K562 (cell line): ENCODE data around the gene PPP6R1. TPM values are rescaled to one million over a fixed set of nuclear protein-coding genes. Genes with fewer than 3 reads are reported as not detected.

Experiments
- ATAC-seq: fragments of 200-7000 bp; cut with Tn5 transposase; 3 replicates; pipeline ENCODE4 v1.9.1; 2020; ENCODE audit warnings: moderate library complexity
- BruUV-seq: library from RNA; stranded (reverse); fragments of 400-500 nt; replicated peaks from 2 replicates; lab custom pipeline; 2021; lab: Mats Ljungman, UMichigan
- CTCF ChIA-PET: fragments of 300-600 bp; formaldehyde crosslinking; extraction: SDS; loops from one replicate; lab custom pipeline; 2021; ENCODE audit warnings: low intra/inter-chr PET ratio; lab: Yijun Ruan, JAX
- POLR2A ChIA-PET: fragments of 300-600, 350-650 bp; sonication (Branson Sonifier 250); formaldehyde crosslinking; extraction: SDS; loops from one replicate; lab custom pipeline; 2021; ENCODE audit warnings: antibody characterized with exemption, inconsistent platforms; lab: Yijun Ruan, JAX
- DNase-seq, 4 experiments: peaks; one replicate each; pipeline versions ENCODE4 v3.0.0 to v3.0.0-alpha.2; 2011 to 2018; ENCODE audit warnings: low spot score in 3 of 4, mixed read lengths in 3 of 4; ENCODE audit errors: extremely low read depth in 1 of 4
- FAIRE-seq: peaks from 2 replicates; lab custom pipeline; 2011; peaks lifted over from hg19 to GRCh38; lab: Jason Lieb, UNC
- H2AFZ ChIP-seq: 2 replicates; pipeline ENCODE4 v1.6.0; 2011; ENCODE audit warnings: low read depth, low read length, control low read depth, inconsistent platforms
- H3K27ac ChIP-seq: fragments of 200-600 bp; 3 replicates; pipeline ENCODE4 v1.8.0; 2011; ENCODE audit warnings: low read depth, mild to moderate bottlenecking, control low read depth, inconsistent platforms, low read length, moderate library complexity, mixed read lengths; ENCODE audit errors: extremely low read depth
- H3K27me3 ChIP-seq, 2 experiments: fragments of 300-600 bp in 1 of 2; 2 replicates in 1 of 2; 3 replicates in 1 of 2; pipeline versions ENCODE4 v1.6.0 to v1.8.0; 2011; ENCODE audit warnings: inconsistent platforms in 2 of 2, low read length in 2 of 2, mild to moderate bottlenecking in 1 of 2, mixed read lengths in 1 of 2, moderate library complexity in 1 of 2; ENCODE audit not compliant: control insufficient read depth in 2 of 2, insufficient read depth in 2 of 2
- H3K36me3 ChIP-seq: fragments of 300-600 bp; 3 replicates; pipeline ENCODE4 v1.8.0; 2011; ENCODE audit warnings: mild to moderate bottlenecking, low read length, inconsistent platforms; ENCODE audit not compliant: control insufficient read depth, insufficient read depth
- H3K4me1 ChIP-seq, 2 experiments: fragments of 200-600 bp in 1 of 2; replicated peaks in 1 of 2; 2 replicates in 1 of 2; 3 replicates in 1 of 2; pipeline versions ENCODE4 v1.5.1 to v1.8.0; 2011; ENCODE audit warnings: inconsistent platforms in 2 of 2, low read length in 2 of 2, mild to moderate bottlenecking in 1 of 2, mixed read lengths in 1 of 2, moderate library complexity in 1 of 2; ENCODE audit not compliant: control insufficient read depth in 2 of 2, insufficient read depth in 2 of 2
- H3K4me2 ChIP-seq: 2 replicates; pipeline ENCODE4 v1.6.1; 2011; ENCODE audit warnings: low read length, control low read depth, inconsistent platforms, mixed read lengths; ENCODE audit not compliant: insufficient read depth
- H3K4me3 ChIP-seq: fragments of 200-600 bp; sonication (generic), shearing (Covaris generic); 2 replicates; pipeline ENCODE4 v1.5.1; 2016; ENCODE audit warnings: control low read depth, inconsistent platforms
- H3K79me2 ChIP-seq: fragments of 200-600 bp; 3 replicates; pipeline ENCODE4 v1.8.0; 2011; ENCODE audit warnings: low read length, inconsistent platforms; ENCODE audit not compliant: control insufficient read depth, insufficient read depth
- H3K9ac ChIP-seq, 2 experiments: 2 replicates each; pipeline versions ENCODE4 v1.6.0 to v1.6.1; 2011; ENCODE audit warnings: low read depth in 2 of 2, low read length in 2 of 2, control low read depth in 1 of 2, inconsistent platforms in 1 of 2, mild to moderate bottlenecking in 1 of 2, mixed read lengths in 1 of 2; ENCODE audit not compliant: insufficient read depth in 1 of 2
- H3K9me1 ChIP-seq: one replicate; pipeline ENCODE4 v1.6.0; 2011; ENCODE audit warnings: inconsistent platforms, mild to moderate bottlenecking, low read length, moderate library complexity; ENCODE audit not compliant: control insufficient read depth, insufficient read depth
- H3K9me3 ChIP-seq: replicated peaks from 2 replicates; pipeline ENCODE4 v1.5.1; 2011; ENCODE audit warnings: low read depth, low read length, inconsistent platforms; ENCODE audit not compliant: control insufficient read depth, insufficient read depth
- H4K20me1 ChIP-seq: replicated peaks from 2 replicates; pipeline ENCODE4 v1.6.1; 2011; ENCODE audit warnings: low read length, inconsistent platforms, mixed read lengths; ENCODE audit not compliant: control insufficient read depth, insufficient read depth
- HDAC6 ChIP-seq: IDR thresholded peaks from 2 replicates; pipeline ENCODE4 v1.6.1; 2012; ENCODE audit warnings: low read depth, mild to moderate bottlenecking, control low read depth, inconsistent platforms, low read length, moderate library complexity
- L3MBTL2 ChIP-seq: fragments of 450-650 bp; IDR thresholded peaks from 2 replicates; pipeline ENCODE4 v1.6.1; 2016; ENCODE audit warnings: mild to moderate bottlenecking, moderate library complexity
- MED1 ChIP-seq: sonication (generic); formaldehyde crosslinking; IDR thresholded peaks from 2 replicates; pipeline ENCODE4 v1.8.1; 2023; ENCODE audit warnings: missing genetic modification reagents, borderline replicate concordance
- POLR2G ChIP-seq: fragments of 200-400 bp; formaldehyde crosslinking; IDR thresholded peaks from 2 replicates; pipeline ENCODE4 v1.6.1; 2017; ENCODE audit warnings: low read depth, mild to moderate bottlenecking, antibody characterized with exemption, low read length, moderate library complexity
- RBFOX2 ChIP-seq: fragments of 200-400 bp; formaldehyde crosslinking; IDR thresholded peaks from 2 replicates; pipeline ENCODE4 v1.6.1; 2017; ENCODE audit warnings: low read depth, mild to moderate bottlenecking, low read length, moderate library complexity
- SPI1 ChIP-seq: IDR thresholded peaks from 2 replicates; pipeline ENCODE4 v1.6.1; 2011; ENCODE audit warnings: low read depth, low read length, control low read depth, borderline replicate concordance
- ZNF24 ChIP-seq: fragments of 450-650 bp; IDR thresholded peaks from 2 replicates; pipeline ENCODE4 v1.6.1; 2016
- ZNF408 ChIP-seq: fragments of 250-450 bp; sonication (Bioruptor Pico); IDR thresholded peaks from 2 replicates; pipeline ENCODE4 v1.4.0; 2020; ENCODE audit warnings: low read depth, mild to moderate bottlenecking, moderate library complexity
- ZNF507 ChIP-seq: conservative IDR thresholded peaks from 2 replicates; pipeline ENCODE4 v1.6.1; 2017; ENCODE audit warnings: missing genetic modification characterization, missing compliant biosample characterization
- WGBS: fragments of 100-300 bp; shearing (Covaris generic); methylation state at CpG from one replicate; pipeline ENCODE4 v1.1.6; 2016; ENCODE audit warnings: low coverage, mixed read lengths; ENCODE audit not compliant: insufficient coverage; ENCODE audit errors: missing lambda C conversion rate; 5-methylcytosine and 5-hydroxymethylcytosine counted together
- in situ Hi-C: fragments of 300-500 bp; cut with MboI; formaldehyde crosslinking; loops from 4 replicates; pipeline ENCODE4 v1.15.0; 2018; ENCODE audit warnings: inconsistent platforms, mixed read lengths
- intact Hi-C: fragments of 100-400 bp; cut with micrococcal nuclease; formaldehyde crosslinking; loops from 2 replicates; pipeline ENCODE4 v1.14.2; 2022
- polyA plus RNA-seq, 8 experiments: library from polyadenylated mRNA; depleted of rRNA in 4 of 8; stranded (reverse) in 5 of 8; unstranded in 3 of 8; fragments of >200 nt; fragmentation: Nextera tagmentation in 2 of 8; fragmentation: Illumina TruSeq in 1 of 8; extraction: Ambion mirVana in 2 of 8; extraction: Trizol in 1 of 8; gene quantifications; 2 replicates each; pipeline versions ENCODE4 v1.2.1 to v1.2.3, GENCODE V29; 2011 to 2014; ENCODE audit warnings: inconsistent platforms in 1 of 8, missing spikeins in 1 of 8
- total RNA-seq, 7 experiments: library from RNA; depleted of rRNA in 6 of 7; stranded (reverse); fragments of >200 nt in 6 of 7; fragmentation: Illumina TruSeq in 2 of 7; extraction: Trizol in 2 of 7; gene quantifications; 2 replicates each; pipeline versions ENCODE4 v1.2.1 to v1.2.3, GENCODE V29; 2011 to 2021; ENCODE audit warnings: low replicate concordance in 1 of 7
- TF ChIP-seq, protein P1 (sequence below): sonication (generic); formaldehyde crosslinking; IDR thresholded peaks from 2 replicates; pipeline ENCODE4 v1.8.1; 2023; ENCODE audit warnings: mild to moderate bottlenecking, missing genetic modification reagents
- TF ChIP-seq, protein P2 (sequence below): fragments of 450-650 bp; formaldehyde crosslinking; IDR thresholded peaks from 2 replicates; pipeline ENCODE4 v1.4.0; 2020; ENCODE audit warnings: mild to moderate bottlenecking, moderate library complexity

PPP6R1 gene
- total and polyA plus RNA-seq, 9 of the 15 experiments (the other 6 are each of a cell fraction or from before 2014, with no cell fraction given): 0.48 to 135 (median 37.2) TPM

DNA sequence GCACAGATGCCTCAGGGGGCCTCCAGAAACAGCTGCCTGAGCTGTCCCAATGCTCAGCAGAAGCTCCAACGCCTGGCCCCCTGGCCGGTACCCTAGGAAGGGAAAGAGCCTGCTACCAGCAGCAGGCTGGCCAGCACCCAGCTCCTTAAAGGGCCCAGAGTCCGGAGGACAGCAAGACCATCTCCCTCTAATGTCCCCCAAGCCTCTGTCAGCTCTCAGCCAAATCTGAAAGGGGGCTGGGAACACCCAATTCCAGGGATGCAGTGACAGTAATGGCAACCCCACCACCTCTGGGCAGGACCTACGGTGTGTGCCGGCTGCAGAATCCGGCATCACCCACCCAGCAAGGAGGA is 4.2 kb downstream of the PPP6R1 start:
- Histone ChIP-seq H3K9me1 (peaks cover 9% of the 10 kb centered on the region), H3K9me3 (no peaks in the 10 kb centered on the region), H3K27me3 (no peaks in the 10 kb centered on the region), H3K9ac (peak overlapping the region in 1 of 2 experiments; percentile 80; a peak in 2 of 4 replicates)
- ChIA-PET CTCF (no interaction called here), POLR2A (interaction anchor here (0.6 to 2.1 kb wide), 7 partner anchors 9 to 199 kb away, joined by 3 to 7 read pairs (median 5); partner anchors contain the start of gene HSPBP1)
- TF ChIP-seq ZNF24 (no peak), POLR2G (peak; percentile 12; the same call in 1 of the 2 replicates)
- TF ChIP-seq, all 486 proteins: peak for 1
- no peak overlapping the region for H3K4me2 ChIP-seq
- WGBS: 87% methylated on average over 6 of the region's 6 CpGs
- H2AFZ ChIP-seq: no peak overlapping the region
- intact Hi-C loops (no loop called here), in situ Hi-C loops (no loop called here)
- BruUV-seq: no TSS peak
- peaks cover 66% of the 10 kb centered on the region for H4K20me1 ChIP-seq
- DNase-seq (no peak), ATAC-seq (no peak), FAIRE-seq (no peak)
- no peak overlapping the region for H3K4me3 ChIP-seq
- H3K4me1 ChIP-seq: peaks cover 27 to 54% of the 10 kb centered on the region in 2 experiments; a peak in 4 of 5 replicates
- H3K27ac ChIP-seq: peak overlapping the region; percentile 20; the same call in 1 of the 3 replicates
- peaks cover 70% of the 10 kb centered on the region for H3K36me3 ChIP-seq
- H3K79me2 ChIP-seq: peaks cover 93% of the 10 kb centered on the region

DNA sequence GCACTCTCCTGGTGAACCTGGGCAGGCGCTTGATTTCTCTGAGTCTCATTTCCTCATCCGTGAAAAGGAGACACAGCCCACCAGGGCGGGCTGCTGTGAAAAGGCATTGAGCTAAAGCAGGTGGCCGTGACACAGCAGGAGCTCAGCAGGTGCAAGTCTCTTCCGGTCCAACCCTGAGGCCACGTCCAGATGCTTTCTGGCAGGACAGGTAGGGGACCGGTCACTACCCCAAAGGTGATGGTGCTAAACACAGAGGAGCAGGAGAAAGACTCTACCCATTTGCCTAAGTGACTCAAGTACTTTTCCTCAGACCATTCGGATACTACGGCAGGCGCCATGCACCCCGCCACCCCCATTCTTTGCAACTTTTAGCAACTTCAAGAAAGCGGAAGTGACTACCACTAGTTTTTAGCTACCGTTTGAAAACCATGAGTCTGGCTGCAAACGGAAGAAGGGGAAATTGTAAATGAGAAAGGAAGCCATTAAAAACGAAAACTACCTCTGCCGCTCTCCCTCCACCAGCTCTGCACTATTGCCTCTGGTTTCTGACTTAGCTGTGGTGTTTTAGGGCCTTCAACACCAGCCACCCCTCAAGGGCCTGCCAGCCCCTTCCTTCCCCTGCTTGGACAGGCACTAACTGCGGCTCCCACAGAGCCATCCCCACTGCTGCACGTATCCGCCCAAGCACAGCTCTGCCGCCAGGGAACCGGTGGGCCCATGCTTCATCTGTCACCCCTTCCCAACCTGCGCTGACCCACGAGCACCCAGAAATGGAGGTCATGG is 4.8 kb downstream of the PPP6R1 start:
- no peak for DNase-seq
- H3K9me1 ChIP-seq: peaks cover 9% of the 10 kb centered on the region
- H3K4me3 ChIP-seq: no peak overlapping the region
- H2AFZ ChIP-seq: no peak overlapping the region
- H4K20me1 ChIP-seq: peaks cover 67% of the 10 kb centered on the region
- no peaks in the 10 kb centered on the region for H3K27me3 ChIP-seq
- 89% methylated on average over 23 of the region's 23 CpGs for WGBS
- no peak for FAIRE-seq
- ChIA-PET POLR2A (interaction anchor here (0.9 to 2.1 kb wide), 6 partner anchors 8 to 38 kb away, joined by 3 to 6 read pairs (median 4); no protein-coding TSS in a partner anchor), CTCF (no interaction called here)
- in situ Hi-C loops (no loop called here), intact Hi-C loops (no loop called here)
- no peaks in the 10 kb centered on the region for H3K9me3 ChIP-seq
- ATAC-seq: no peak
- no peak overlapping the region for H3K4me2 ChIP-seq
- H3K36me3 ChIP-seq: peaks cover 73% of the 10 kb centered on the region
- no TSS peak for BruUV-seq
- H3K4me1 ChIP-seq: peaks cover 27 to 54% of the 10 kb centered on the region in 2 experiments; a peak in 4 of 5 replicates
- H3K79me2 ChIP-seq: peaks cover 98% of the 10 kb centered on the region
- H3K9ac ChIP-seq: peak overlapping the region in 1 of 2 experiments; percentile 80; a peak in 2 of 4 replicates
- peak overlapping the region; percentile 20; the same call in 1 of the 3 replicates for H3K27ac ChIP-seq
- TF ChIP-seq HDAC6 (no peak), MED1 (no peak), SPI1 (peak; percentile 14; the same call in 1 of the 2 replicates), L3MBTL2 (no peak), ZNF408 (CRISPR knock-in tag) (no peak), ZNF507 (tag) (no peak), RBFOX2 (peak; percentile 53; the same call in 1 of the 2 replicates)
- TF ChIP-seq, protein P1, sequence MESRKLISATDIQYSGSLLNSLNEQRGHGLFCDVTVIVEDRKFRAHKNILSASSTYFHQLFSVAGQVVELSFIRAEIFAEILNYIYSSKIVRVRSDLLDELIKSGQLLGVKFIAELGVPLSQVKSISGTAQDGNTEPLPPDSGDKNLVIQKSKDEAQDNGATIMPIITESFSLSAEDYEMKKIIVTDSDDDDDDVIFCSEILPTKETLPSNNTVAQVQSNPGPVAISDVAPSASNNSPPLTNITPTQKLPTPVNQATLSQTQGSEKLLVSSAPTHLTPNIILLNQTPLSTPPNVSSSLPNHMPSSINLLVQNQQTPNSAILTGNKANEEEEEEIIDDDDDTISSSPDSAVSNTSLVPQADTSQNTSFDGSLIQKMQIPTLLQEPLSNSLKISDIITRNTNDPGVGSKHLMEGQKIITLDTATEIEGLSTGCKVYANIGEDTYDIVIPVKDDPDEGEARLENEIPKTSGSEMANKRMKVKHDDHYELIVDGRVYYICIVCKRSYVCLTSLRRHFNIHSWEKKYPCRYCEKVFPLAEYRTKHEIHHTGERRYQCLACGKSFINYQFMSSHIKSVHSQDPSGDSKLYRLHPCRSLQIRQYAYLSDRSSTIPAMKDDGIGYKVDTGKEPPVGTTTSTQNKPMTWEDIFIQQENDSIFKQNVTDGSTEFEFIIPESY (CRISPR knock-in tag): peak; percentile 89
- TF ChIP-seq, protein P2, sequence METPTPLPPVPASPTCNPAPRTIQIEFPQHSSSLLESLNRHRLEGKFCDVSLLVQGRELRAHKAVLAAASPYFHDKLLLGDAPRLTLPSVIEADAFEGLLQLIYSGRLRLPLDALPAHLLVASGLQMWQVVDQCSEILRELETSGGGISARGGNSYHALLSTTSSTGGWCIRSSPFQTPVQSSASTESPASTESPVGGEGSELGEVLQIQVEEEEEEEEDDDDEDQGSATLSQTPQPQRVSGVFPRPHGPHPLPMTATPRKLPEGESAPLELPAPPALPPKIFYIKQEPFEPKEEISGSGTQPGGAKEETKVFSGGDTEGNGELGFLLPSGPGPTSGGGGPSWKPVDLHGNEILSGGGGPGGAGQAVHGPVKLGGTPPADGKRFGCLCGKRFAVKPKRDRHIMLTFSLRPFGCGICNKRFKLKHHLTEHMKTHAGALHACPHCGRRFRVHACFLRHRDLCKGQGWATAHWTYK (CRISPR knock-in tag): no peak
